H1 (cell line): ENCODE results near the gene CTPS2. TPM values are rescaled to one million over a fixed set of nuclear protein-coding genes. Genes with fewer than 3 reads are reported as not detected.
A peak's percentile ranks its signal among the peaks of the same experiment; 100 is the strongest.

Experiments
- BRCA1 ChIP-seq: IDR thresholded peaks from 2 replicates; pipeline ENCODE4 v1.6.1; 2012; ENCODE audit warnings: low read depth, low read length, improper control_type of control experiment
- CTBP2 ChIP-seq: IDR thresholded peaks from 2 replicates; pipeline ENCODE4 v1.7.0; 2011; ENCODE audit warnings: borderline replicate concordance, mild to moderate bottlenecking, moderate library complexity, mixed read lengths, low read length; ENCODE audit not compliant: insufficient read depth, insufficient read length
- microRNA counts: library from miRNA; unstranded; fragments of <30 nt; microRNA quantifications from one replicate; lab custom pipeline; 2015
- microRNA-seq, 2 experiments: library from miRNA; unstranded; fragments of <30 nt; microRNA quantifications; one replicate each; pipeline versions ENCODE4 to v1.2.0, GENCODE V29; 2016 to 2020; ENCODE audit warnings: borderline microRNAs expressed in 2 of 2, borderline number of aligned reads in 2 of 2, borderline replicate concordance in 1 of 2
- polyA plus RNA-seq, 7 experiments: library from polyadenylated mRNA; depleted of rRNA in 3 of 7; stranded (reverse) in 5 of 7; unstranded in 2 of 7; fragments of >200 nt in 5 of 7; fragments of 200-250 nt in 2 of 7; gene quantifications; 1 replicate in 5 of 7; 2 replicates in 1 of 7; 4 replicates in 1 of 7; pipeline versions ENCODE4 v1.2.1 to v1.2.3, GENCODE V29; 2011 to 2013; ENCODE audit warnings: missing spikeins in 2 of 7, mixed read lengths in 2 of 7
- small RNA-seq: library from polyadenylated mRNA; stranded (forward); fragments of <200 nt; extraction: miRNeasy Mini kit (QIAGEN cat#:217004); gene quantifications from one replicate; pipeline ENCODE3, GENCODE V24; 2013; ENCODE audit not compliant: insufficient read depth
- total RNA-seq: library from RNA; stranded (reverse); fragmentation: NEBNext Ultra II Directional; extraction: Animal tissue kit (Norgen Biotek cat#: 25700); gene quantifications from 2 replicates; pipeline ENCODE4 v1.2.1, GENCODE V29; 2021

CTPS2 gene
- total and polyA plus RNA-seq, 2 of the 8 experiments (the other 6 are each of a cell fraction or from before 2014, with no cell fraction given), result 17.1 to 34.0 TPM

DNA sequence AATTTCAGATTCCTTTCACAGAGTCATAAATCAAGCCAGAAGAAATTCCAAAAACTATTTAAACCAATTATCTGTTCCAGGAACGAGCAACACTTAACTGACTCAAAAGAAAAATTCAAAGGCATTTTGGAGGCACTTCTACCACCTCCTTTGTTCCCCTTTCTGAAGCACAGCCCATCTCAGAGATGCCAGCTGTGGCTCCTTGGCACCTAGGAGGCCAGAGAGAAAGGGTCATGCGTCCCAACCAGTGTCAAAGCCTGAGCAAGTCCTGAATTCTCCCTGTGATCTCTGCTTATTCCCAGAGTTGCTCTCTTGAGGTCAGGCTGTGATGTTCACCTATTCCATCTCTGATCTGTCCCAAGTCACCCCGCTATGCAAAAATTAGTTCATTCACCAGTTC lies 167.5 kb downstream of the CTPS2 start (continued):
- no peak for TF ChIP-seq CTBP2
- no peak for TF ChIP-seq BRCA1

MicroRNAs within 50 kb of the gene (microRNA counts, 767-probe panel; counts per million panel counts)
- 879 counts per million, percentile 95 among the panel's probes with 10 or more counts for microRNA hsa-miR-548am-3p (lab: Ali Mortazavi, UCI)

Small RNA genes lying within 50 kb of the gene (microRNA-seq; reads per million reads assigned to microRNA genes)
- gene MIR548AM, result 0 reads per million in 2 experiments

Small RNA genes lying within 50 kb of the gene (small RNA-seq; reads per million reads assigned to genes)
- gene MIR548AM, result not detected

Other genes with a start within 250 kb of the CTPS2 start
- not detected in 2 replicates for gene S100G, start 62.5 kb downstream of the CTPS2 start, total RNA-seq
- gene S100G, start 62.5 kb downstream of the CTPS2 start, polyA plus RNA-seq (2011; rRNA removed), result not detected in 2 replicates
- gene SYAP1, start 6.9 kb upstream of the CTPS2 start, total RNA-seq, result 20.3 and 22.8 TPM in 2 replicates
- gene SYAP1, start 6.9 kb upstream of the CTPS2 start, polyA plus RNA-seq (2011; rRNA removed), result 2.7 and 2.9 TPM in 2 replicates
- 42.6 and 42.9 TPM in 2 replicates for gene TXLNG, start 73.8 kb upstream of the CTPS2 start, total RNA-seq
- gene TXLNG, start 73.8 kb upstream of the CTPS2 start, polyA plus RNA-seq (2011; rRNA removed), result 19.9 and 32.9 TPM in 2 replicates
- gene RBBP7, start 157.7 kb upstream of the CTPS2 start, total RNA-seq, result 124 and 138 TPM in 2 replicates
- 77.8 and 107 TPM in 2 replicates for gene RBBP7, start 157.7 kb upstream of the CTPS2 start, polyA plus RNA-seq (2011; rRNA removed)
- 3.3 and 4.3 TPM in 2 replicates for gene REPS2, start 234.0 kb upstream of the CTPS2 start, total RNA-seq
- gene REPS2, start 234.0 kb upstream of the CTPS2 start, polyA plus RNA-seq (2011; rRNA removed), result 0.79 and 1.3 TPM in 2 replicates